Stimulated activated CD4-positive, alpha-beta T cell treated with anti-CD3 and anti-CD28 coated beads, TNF-alpha, amount 100 ng/mL, for 48 hours (primary cell): ENCODE measurements around the gene IRF1.
A peak's percentile ranks its signal among the peaks of the same experiment; 100 is the strongest.
"Not testable (repeated sequence)": the region's sequence is repeated elsewhere in the genome, so short reads cannot be mapped to it uniquely, and the experiment has no call there.

ENCODE experiments used
- DNase-seq, 3 donors: peaks; one replicate each; pipeline ENCODE4 v3.0.0-alpha.2; 2020; ENCODE audit warnings: low read depth in 3 of 3

IRF1 gene, protein sequence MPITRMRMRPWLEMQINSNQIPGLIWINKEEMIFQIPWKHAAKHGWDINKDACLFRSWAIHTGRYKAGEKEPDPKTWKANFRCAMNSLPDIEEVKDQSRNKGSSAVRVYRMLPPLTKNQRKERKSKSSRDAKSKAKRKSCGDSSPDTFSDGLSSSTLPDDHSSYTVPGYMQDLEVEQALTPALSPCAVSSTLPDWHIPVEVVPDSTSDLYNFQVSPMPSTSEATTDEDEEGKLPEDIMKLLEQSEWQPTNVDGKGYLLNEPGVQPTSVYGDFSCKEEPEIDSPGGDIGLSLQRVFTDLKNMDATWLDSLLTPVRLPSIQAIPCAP

DNA sequence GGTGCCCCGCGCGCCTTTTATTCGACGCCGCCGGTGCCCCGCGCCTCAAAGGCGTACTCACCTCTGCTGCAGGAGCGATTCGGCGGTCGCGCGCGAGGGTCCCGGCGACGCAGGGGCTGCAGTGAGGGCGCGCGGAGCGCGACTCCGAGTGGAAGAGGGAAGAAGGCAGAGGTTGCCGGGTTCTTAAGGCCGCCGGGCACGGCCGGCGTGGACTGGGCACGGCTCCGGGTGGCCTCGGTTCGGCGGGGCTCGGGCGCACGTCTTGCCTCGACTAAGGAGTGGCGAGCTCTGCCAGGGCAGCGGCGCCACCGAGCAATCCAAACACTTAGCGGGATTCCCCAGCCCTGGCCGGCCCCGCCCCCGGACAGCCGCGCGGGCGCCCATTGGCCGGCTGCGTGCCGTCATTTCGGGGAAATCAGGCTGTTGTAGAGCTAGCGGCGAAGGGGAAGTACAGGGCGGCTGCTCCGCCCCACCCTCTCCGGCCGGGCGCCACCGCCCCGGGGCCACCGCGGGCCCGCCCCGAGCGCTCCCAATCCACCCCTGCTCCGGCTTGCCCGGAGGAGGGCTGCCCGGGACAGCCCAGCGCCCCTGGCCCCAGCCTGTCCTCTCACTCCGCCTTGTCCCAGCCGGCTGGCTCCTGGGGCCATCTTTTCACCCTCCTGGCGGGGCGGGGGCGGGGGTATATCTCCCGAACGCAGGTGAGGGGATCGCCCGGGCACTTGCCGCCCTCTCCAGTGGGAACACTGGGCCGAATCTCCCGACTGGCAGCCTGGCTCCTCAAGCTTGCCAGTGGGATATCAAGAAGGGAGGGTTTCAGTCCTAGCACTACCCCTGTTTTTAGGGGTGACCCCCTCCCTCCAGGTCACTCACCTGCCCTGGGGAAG lies at the start of gene IRF1:
Gene IRF1 (minus strand): TSS at position 290 of the 884 bp plus-strand sequence. CDS start 1,295 bp downstream, outside the sequence.
- peak; percentile 98 to 99 (median 98) for DNase-seq

DNA sequence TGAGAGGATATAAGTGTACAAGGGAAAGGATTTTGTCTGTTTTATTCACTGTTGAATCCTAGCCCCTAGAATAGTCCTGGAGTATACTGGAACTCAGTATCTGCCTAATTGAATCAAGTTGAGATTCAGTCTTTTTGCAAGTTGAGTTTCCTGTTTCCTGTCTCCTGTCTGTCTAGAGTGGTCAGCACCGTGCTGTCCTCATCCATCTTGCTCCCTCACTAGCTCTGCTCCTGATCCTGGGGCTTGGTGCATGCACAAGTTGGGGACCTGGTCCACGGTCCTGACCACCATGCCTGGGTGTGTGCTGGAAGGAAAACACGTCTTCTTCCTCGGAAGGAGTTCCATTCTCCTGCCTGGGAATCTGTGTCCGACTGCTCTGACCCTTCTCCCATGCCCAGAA lies 49.6 kb upstream of the IRF1 start:
- DNase-seq: no peak

- DNase-seq: no peak
Measured at GRCh38 chr5:132539716-132540115, 49.1 kb upstream of the IRF1 start.

GRCh38 chr5:132530946-132531345 lies 40.4 kb upstream of the IRF1 start:
- DNase-seq: no peak

- no peak for DNase-seq
Measured at GRCh38 chr5:132528866-132529634, 38.5 kb upstream of the IRF1 start.

DNA sequence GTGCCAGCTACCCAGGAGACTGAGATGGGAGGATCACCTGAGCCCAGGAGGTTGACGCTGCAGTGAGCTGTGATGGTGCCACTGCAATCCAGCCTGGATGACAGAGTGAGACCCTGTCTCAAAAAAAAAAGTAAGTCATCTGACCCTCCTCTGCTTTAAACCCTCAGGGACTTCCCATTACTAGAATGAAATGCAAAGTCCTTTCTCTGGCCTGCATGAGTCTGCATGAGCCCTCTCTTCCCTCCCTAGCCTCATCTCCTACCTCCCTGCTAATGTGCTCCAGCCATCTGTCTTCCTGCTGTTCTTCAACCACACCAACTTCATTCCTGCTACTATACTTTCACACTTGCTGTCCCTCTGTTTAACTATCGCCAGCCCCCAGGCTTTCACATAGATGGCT lies 37.4 kb upstream of the IRF1 start:
- no peak for DNase-seq

GRCh38 chr5:132526974-132527564 lies 36.5 kb upstream of the IRF1 start:
- DNase-seq: no peak

GRCh38 chr5:132526290-132526973 lies 35.9 kb upstream of the IRF1 start:
- peak in 1 of 3 donors; percentile 41 for DNase-seq

DNA sequence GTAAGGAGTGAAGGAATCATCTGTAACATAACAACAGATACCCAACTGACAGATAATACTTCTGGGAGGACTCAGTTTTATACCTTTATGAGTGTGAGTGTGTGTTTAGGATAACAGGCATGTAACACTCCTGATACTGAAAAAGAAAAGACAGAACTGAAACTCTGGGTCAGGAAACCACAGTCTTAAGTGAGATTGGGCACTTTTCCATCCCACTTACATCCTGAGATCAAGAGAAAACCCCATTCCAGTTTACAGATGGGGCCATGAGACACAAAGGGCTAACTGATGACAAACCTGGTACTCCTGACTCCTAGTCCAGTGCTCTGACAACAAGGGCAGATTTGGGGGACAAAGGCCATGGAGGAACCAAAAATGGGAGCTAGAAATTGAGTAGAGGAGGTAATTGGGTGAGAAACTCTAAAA lies 34.7 kb upstream of the IRF1 start:
- DNase-seq: no peak

DNA sequence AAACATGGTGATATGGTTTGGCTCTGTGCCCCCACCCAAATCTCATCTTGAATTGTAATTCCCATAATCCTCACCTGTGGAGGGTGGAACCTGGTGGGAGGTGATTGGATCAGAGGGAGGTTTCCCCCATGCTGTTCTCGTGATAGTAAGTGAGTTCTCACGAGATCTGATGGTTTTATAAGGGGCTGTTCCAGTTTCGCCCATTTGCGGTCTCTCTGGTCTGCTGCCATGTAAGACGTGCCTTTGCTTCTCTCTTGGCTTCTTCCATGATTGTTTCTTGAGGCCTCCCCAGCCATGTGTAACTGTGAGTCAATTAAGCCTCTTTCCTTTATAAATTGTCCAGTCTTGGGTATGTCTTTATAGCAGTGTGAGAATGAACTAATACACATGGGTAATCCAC lies 34.3 kb upstream of the IRF1 start:
- DNase-seq: not testable (repeated sequence)

- not testable (repeated sequence) for DNase-seq
Measured at GRCh38 chr5:132522067-132522466, 31.5 kb upstream of the IRF1 start.

- not testable (repeated sequence) for DNase-seq
Measured at GRCh38 chr5:132513618-132514336, 23.2 kb upstream of the IRF1 start.

- no peak for DNase-seq
Measured at GRCh38 chr5:132510076-132510475, 19.5 kb upstream of the IRF1 start.

GRCh38 chr5:132506094-132506692 lies 15.6 kb upstream of the IRF1 start:
- DNase-seq: no peak

DNA sequence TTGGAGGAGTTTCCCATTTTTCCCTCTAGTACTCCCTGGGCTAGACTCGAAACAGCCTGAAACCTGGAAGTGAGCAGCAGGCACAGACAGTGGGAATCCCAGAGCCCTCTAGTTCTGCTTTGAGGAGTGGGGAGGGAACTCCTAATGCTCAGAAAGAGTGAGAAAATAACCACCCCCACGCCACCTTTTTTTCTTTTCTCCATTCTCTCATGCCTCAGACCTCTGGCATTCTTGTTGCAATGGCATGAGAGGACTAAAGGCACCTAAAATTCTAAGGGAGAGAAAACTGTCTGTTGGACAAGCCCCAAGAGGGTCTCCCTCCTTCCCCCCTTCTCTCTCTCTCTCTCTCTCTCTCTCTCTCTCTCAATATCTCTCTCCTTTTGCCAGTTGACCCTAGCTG lies 15.1 kb upstream of the IRF1 start:
- no peak for DNase-seq

GRCh38 chr5:132504746-132505145 lies 14.2 kb upstream of the IRF1 start:
- no peak for DNase-seq

- no peak for DNase-seq
Measured at GRCh38 chr5:132503244-132503643, 12.7 kb upstream of the IRF1 start.

GRCh38 chr5:132501961-132502931 lies 11.7 kb upstream of the IRF1 start:
- DNase-seq: no peak

DNA sequence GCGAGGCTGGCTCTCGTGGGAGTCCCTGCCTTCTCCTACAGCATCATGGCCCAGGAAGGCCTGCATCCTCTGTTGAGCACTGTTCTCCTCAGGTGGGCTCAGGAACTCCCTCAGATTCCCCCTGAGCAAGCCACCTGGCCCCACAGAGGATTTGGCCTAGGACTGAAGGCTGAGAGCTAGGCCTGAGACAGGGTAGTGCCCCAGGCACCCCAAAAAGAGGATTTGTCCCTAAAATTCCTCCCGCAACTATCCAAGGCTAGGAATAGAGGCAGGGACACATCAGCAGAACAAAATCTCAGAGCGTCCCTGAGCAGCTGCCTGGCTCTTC lies 11.0 kb upstream of the IRF1 start:
- DNase-seq: no peak
